Measurements from ENCODE around the gene SPAG8.

The SPAG8 gene

GRCh38 chr9:35808433-35808832 lies 3.6 kb downstream of the SPAG8 start:
- DNase-seq, result no peak

GRCh38 chr9:35806101-35806500 lies 6.0 kb downstream of the SPAG8 start:
- no peak for DNase-seq

GRCh38 chr9:35801328-35802128 lies 10.5 kb downstream of the SPAG8 start:
- DNase-seq, result no peak

- no peak for DNase-seq
These were observed 11.5 kb downstream of the SPAG8 start for GRCh38 chr9:35800530-35800929.

GRCh38 chr9:35798658-35799374 lies 13.2 kb downstream of the SPAG8 start:
- no peak for DNase-seq

GRCh38 chr9:35797311-35798109 lies 14.6 kb downstream of the SPAG8 start:
- DNase-seq, result no peak

- no peak for DNase-seq
These were observed 16.4 kb downstream of the SPAG8 start for GRCh38 chr9:35795695-35796094.

GRCh38 chr9:35793461-35793860 lies 18.6 kb downstream of the SPAG8 start:
- DNase-seq, result no peak

- no peak for DNase-seq
These were observed 19.2 kb downstream of the SPAG8 start for GRCh38 chr9:35792826-35793225.

GRCh38 chr9:35792024-35792813 lies 19.8 kb downstream of the SPAG8 start:
- DNase-seq, result no peak

GRCh38 chr9:35791297-35791921 lies 20.7 kb downstream of the SPAG8 start, which contains the start of gene NPR2:
TSS of gene NPR2 (plus strand) at chr9:35791591. CDS start at chr9:35792409, 818 bp downstream.
- DNase-seq, result no peak

- no peak for DNase-seq
These were observed 21.4 kb downstream of the SPAG8 start for GRCh38 chr9:35790385-35791296.

GRCh38 chr9:35790025-35790384 lies 22.1 kb downstream of the SPAG8 start:
- DNase-seq, result no peak

- DNase-seq, result no peak
These were observed 22.5 kb downstream of the SPAG8 start for GRCh38 chr9:35789541-35789940.

GRCh38 chr9:35783418-35783817 lies 28.6 kb downstream of the SPAG8 start:
- no peak for DNase-seq

- DNase-seq, result no peak
These were observed 31.0 kb downstream of the SPAG8 start for GRCh38 chr9:35781066-35781465.

- no peak for DNase-seq
These were observed 33.6 kb downstream of the SPAG8 start for GRCh38 chr9:35778496-35778895.

GRCh38 chr9:35776018-35776417 lies 36.0 kb downstream of the SPAG8 start:
- no peak for DNase-seq

- DNase-seq, result no peak
These were observed 37.0 kb downstream of the SPAG8 start for GRCh38 chr9:35774907-35775635.

GRCh38 chr9:35771943-35772342 lies 40.1 kb downstream of the SPAG8 start:
- DNase-seq, result no peak

Data from KG1 (cell line).